C4-2B (cell line): ENCODE results near the gene BICDL1.

Experiments
- CTCF ChIP-seq: fragments of 450-650 bp; conservative IDR thresholded peaks from 2 replicates; pipeline ENCODE4 v1.5.1; 2017; ENCODE audit warnings: mild to moderate bottlenecking
- ZFX ChIP-seq: fragments of 450-650 bp; IDR thresholded peaks from 2 replicates; pipeline ENCODE4 v1.6.1; 2017

DNA sequence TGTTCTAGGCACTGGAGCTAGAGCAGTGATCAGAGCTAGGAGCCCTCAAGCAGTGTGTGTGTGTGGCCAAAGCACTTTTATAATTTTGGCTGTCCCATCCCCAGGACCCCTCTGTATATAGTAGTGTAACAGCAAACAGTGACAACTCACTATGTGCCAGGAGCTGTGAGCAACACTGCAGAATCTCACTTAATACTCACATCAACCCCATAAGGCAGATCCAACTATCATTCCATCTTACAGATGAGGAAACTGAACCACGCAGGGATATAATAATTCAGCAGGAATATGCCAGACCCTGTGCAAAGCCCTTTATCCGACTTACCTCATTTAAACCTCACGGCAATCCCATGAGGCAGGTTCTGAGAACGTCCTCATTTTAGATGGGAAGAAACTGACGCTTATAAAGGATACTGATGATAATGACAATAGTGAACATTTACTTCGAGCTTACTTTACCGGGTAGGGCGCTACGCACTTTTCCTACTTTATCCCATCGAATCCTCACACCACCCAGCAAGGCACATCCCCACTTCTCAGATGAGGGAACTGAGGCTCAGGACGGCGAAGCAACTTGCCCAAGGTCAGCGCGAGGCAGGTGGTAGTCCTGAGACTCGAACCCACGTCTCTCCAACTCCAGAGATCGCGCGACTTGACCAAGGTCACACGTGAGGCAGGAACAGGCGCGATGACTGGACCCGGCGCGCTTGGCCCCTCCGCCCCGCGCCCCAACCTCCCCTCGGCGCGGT is 126.8 kb downstream of the BICDL1 start:
- no peak for TF ChIP-seq CTCF
- TF ChIP-seq ZFX: no peak
